Testis (tissue), 2 donors: ENCODE results near the gene HES4.

Experiments used
- POLR2A ChIP-seq: fragments of 450-650 bp; IDR thresholded peaks from one replicate; pipeline ENCODE4 v1.6.1; 2017; ENCODE audit warnings: antibody characterized with exemption, mild to moderate bottlenecking, moderate library complexity
- TF ChIP-seq, protein P1 (sequence below), 3 experiments: fragments of 450-650 bp in 2 of 3; fragments of 200-600 bp in 1 of 3; sonication (generic) in 1 of 3; IDR thresholded peaks; one replicate each; pipeline ENCODE4 v1.5.1; 2016 to 2019; ENCODE audit warnings: antibody characterized with exemption in 3 of 3, mild to moderate bottlenecking in 2 of 3, moderate library complexity in 1 of 3

GRCh38 chr1:1024149-1024770, 24.4 kb upstream of the HES4 start:
- TF ChIP-seq, protein P1, sequence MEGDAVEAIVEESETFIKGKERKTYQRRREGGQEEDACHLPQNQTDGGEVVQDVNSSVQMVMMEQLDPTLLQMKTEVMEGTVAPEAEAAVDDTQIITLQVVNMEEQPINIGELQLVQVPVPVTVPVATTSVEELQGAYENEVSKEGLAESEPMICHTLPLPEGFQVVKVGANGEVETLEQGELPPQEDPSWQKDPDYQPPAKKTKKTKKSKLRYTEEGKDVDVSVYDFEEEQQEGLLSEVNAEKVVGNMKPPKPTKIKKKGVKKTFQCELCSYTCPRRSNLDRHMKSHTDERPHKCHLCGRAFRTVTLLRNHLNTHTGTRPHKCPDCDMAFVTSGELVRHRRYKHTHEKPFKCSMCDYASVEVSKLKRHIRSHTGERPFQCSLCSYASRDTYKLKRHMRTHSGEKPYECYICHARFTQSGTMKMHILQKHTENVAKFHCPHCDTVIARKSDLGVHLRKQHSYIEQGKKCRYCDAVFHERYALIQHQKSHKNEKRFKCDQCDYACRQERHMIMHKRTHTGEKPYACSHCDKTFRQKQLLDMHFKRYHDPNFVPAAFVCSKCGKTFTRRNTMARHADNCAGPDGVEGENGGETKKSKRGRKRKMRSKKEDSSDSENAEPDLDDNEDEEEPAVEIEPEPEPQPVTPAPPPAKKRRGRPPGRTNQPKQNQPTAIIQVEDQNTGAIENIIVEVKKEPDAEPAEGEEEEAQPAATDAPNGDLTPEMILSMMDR (IDR thresholded peaks at IDR 0.05) = no peak
- no peak for TF ChIP-seq POLR2A
